Hematopoietic multipotent progenitor cell treated with erythropoietin and hydrocortisone succinate and interleukin-3 and kit ligand, for 15 days (in vitro differentiated cells): ENCODE measurements around the gene PKD2.
"Not testable (repeated sequence)": the region's sequence is repeated elsewhere in the genome, so short reads cannot be mapped to it uniquely, and the experiment has no call there.

Experiments used
- DNase-seq: peaks from one replicate; pipeline ENCODE4 v3.0.0-alpha.2; 2015; ENCODE audit warnings: low spot score

The PKD2 gene

GRCh38 chr4:87986508-87986907 is 20.9 kb upstream of the PKD2 start:
- no peak for DNase-seq

- DNase-seq = no peak
Observed at GRCh38 chr4:87989765-87990164, 17.7 kb upstream of the PKD2 start.

GRCh38 chr4:87995435-87995834 is 12.0 kb upstream of the PKD2 start:
- no peak for DNase-seq

- not testable (repeated sequence) for DNase-seq
Observed at GRCh38 chr4:87999191-87999691, 8.2 kb upstream of the PKD2 start.

- DNase-seq = no peak
Observed at GRCh38 chr4:88001871-88002270, 5.6 kb upstream of the PKD2 start.

GRCh38 chr4:88002786-88003185 is 4.6 kb upstream of the PKD2 start:
- no peak for DNase-seq

- DNase-seq = no peak
Observed at GRCh38 chr4:88003261-88003660, 4.2 kb upstream of the PKD2 start.

- DNase-seq = no peak
Observed at GRCh38 chr4:88005076-88005475, 2.4 kb upstream of the PKD2 start.

- no peak for DNase-seq
Observed at GRCh38 chr4:88005946-88006345, 1.5 kb upstream of the PKD2 start.

GRCh38 chr4:88006956-88007303 is 505 bp upstream of the PKD2 start:
- DNase-seq = no peak

- DNase-seq = peak; percentile 21
Observed at GRCh38 chr4:88008122-88008742, 797 bp downstream of the PKD2 start.

GRCh38 chr4:88008743-88009171 is 1.3 kb downstream of the PKD2 start:
- DNase-seq = peak; percentile 3

GRCh38 chr4:88009871-88010270 is 2.4 kb downstream of the PKD2 start:
- no peak for DNase-seq

- no peak for DNase-seq
Observed at GRCh38 chr4:88010966-88011365, 3.5 kb downstream of the PKD2 start.

GRCh38 chr4:88012647-88013046 is 5.2 kb downstream of the PKD2 start:
- DNase-seq = no peak

- no peak for DNase-seq
Observed at GRCh38 chr4:88014386-88014905, 7.0 kb downstream of the PKD2 start.

- no peak for DNase-seq
Observed at GRCh38 chr4:88015659-88016295, 8.3 kb downstream of the PKD2 start.

GRCh38 chr4:88017516-88018297 is 10.3 kb downstream of the PKD2 start:
- DNase-seq = no peak

- DNase-seq = no peak
Observed at GRCh38 chr4:88018466-88018865, 11.0 kb downstream of the PKD2 start.

- DNase-seq = no peak
Observed at GRCh38 chr4:88021824-88022223, 14.4 kb downstream of the PKD2 start.

- DNase-seq = no peak
Observed at GRCh38 chr4:88022289-88022688, 14.9 kb downstream of the PKD2 start.

GRCh38 chr4:88025868-88026661 is 18.6 kb downstream of the PKD2 start:
- DNase-seq = not testable (repeated sequence)
